Neutrophil (primary cell): ENCODE results near the gene LRMDA.

Source experiments
- H3K27ac ChIP-seq: fragments of 200-600 bp; sonication (generic); 2 replicates; pipeline ENCODE4 v1.5.1; 2016; ENCODE audit warnings: mild to moderate bottlenecking, moderate library complexity
- H3K27me3 ChIP-seq: fragments of 200-600 bp; sonication (generic); 2 replicates; pipeline ENCODE4 v1.6.0; 2016; ENCODE audit warnings: mild to moderate bottlenecking
- H3K36me3 ChIP-seq: fragments of 200-600 bp; sonication (generic); 2 replicates; pipeline ENCODE4 v1.5.1; 2017
- H3K4me1 ChIP-seq, 2 experiments: fragments of 200-600 bp in 1 of 2; sonication (generic) in 1 of 2; 1 replicate in 1 of 2; 2 replicates in 1 of 2; pipeline versions ENCODE4 v1.5.1 to v1.6.1; 2013 to 2016; ENCODE audit warnings: low read depth in 1 of 2, low read length in 1 of 2, mild to moderate bottlenecking in 1 of 2, moderate library complexity in 1 of 2; ENCODE audit not compliant: control insufficient read depth in 1 of 2, insufficient read depth in 1 of 2
- H3K4me3 ChIP-seq, 2 experiments: fragments of 200-600 bp in 1 of 2; sonication (generic) in 1 of 2; 1 replicate in 1 of 2; 2 replicates in 1 of 2; pipeline ENCODE4 v1.5.1; 2013 to 2016; ENCODE audit warnings: low read depth in 1 of 2, low read length in 1 of 2, mild to moderate bottlenecking in 1 of 2, moderate library complexity in 1 of 2
- H3K9me3 ChIP-seq: fragments of 200-600 bp; sonication (generic); 2 replicates; pipeline ENCODE4 v1.5.1; 2016
- TF ChIP-seq, protein P1 (sequence below): fragments of 200-600 bp; sonication (generic); IDR thresholded peaks from 2 replicates; pipeline ENCODE4 v1.5.1; 2016; ENCODE audit warnings: antibody characterized with exemption

Gene LRMDA

GRCh38 chr10:76405922-76406321 lies 974.5 kb downstream of the LRMDA start:
- H3K9me3 ChIP-seq: no peaks in the 10 kb centered on the region
- H3K27me3 ChIP-seq: no peaks in the 10 kb centered on the region
- no peaks in the 10 kb centered on the region for H3K36me3 ChIP-seq
- TF ChIP-seq, protein P1, sequence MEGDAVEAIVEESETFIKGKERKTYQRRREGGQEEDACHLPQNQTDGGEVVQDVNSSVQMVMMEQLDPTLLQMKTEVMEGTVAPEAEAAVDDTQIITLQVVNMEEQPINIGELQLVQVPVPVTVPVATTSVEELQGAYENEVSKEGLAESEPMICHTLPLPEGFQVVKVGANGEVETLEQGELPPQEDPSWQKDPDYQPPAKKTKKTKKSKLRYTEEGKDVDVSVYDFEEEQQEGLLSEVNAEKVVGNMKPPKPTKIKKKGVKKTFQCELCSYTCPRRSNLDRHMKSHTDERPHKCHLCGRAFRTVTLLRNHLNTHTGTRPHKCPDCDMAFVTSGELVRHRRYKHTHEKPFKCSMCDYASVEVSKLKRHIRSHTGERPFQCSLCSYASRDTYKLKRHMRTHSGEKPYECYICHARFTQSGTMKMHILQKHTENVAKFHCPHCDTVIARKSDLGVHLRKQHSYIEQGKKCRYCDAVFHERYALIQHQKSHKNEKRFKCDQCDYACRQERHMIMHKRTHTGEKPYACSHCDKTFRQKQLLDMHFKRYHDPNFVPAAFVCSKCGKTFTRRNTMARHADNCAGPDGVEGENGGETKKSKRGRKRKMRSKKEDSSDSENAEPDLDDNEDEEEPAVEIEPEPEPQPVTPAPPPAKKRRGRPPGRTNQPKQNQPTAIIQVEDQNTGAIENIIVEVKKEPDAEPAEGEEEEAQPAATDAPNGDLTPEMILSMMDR: no peak
- no peak overlapping the region for H3K27ac ChIP-seq
- no peaks in the 10 kb centered on the region for H3K4me1 ChIP-seq
- no peak overlapping the region for H3K4me3 ChIP-seq

DNA sequence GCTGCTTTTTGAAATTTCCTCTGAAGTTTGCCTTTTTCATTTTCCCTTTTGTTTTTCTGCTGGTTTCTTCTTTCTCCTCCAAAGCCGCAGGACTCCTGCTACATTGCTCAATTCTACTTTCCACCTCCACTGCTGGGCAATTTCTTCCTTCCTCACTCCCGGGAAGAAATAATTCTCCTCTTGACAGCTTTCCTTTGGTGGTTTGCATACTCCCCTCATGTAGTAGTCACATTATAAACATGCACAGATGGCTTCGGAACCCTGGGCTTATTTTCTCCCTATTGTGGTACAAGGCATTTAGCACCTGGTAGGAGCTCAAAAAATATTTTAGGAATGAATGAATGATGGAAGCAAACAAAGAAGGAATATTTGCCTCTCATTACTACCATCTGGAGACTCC lies 977.2 kb downstream of the LRMDA start:
- Histone ChIP-seq H3K27ac (no peak overlapping the region), H3K36me3 (no peaks in the 10 kb centered on the region), H3K4me3 (no peak overlapping the region), H3K4me1 (no peaks in the 10 kb centered on the region), H3K27me3 (no peaks in the 10 kb centered on the region), H3K9me3 (no peaks in the 10 kb centered on the region)
- TF ChIP-seq, protein P1: no peak

- TF ChIP-seq, protein P1: no peak
- Histone ChIP-seq H3K9me3 (no peaks in the 10 kb centered on the region), H3K27me3 (no peaks in the 10 kb centered on the region), H3K27ac (no peak overlapping the region), H3K4me1 (no peaks in the 10 kb centered on the region), H3K36me3 (no peaks in the 10 kb centered on the region), H3K4me3 (no peak overlapping the region)
Measured at GRCh38 chr10:76411729-76412435, 980.5 kb downstream of the LRMDA start.

DNA sequence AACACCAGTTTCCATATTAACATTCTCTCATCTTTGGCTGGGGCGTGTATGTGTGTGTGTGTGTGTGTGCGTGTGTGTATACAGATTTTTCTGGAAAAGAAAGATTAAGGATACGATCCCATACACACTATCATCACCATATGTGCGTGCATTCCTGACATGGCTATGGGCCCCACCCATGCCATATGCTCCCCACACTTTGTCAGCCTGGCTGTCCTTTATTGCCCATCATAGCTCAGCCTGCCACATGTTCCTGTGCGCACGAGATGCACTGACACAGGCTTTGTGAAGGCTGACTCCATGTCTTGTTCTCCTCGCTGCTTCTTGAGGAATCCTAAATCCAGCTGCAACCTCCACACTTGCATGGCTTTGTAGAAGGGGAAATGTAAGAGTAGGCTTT lies 984.1 kb downstream of the LRMDA start:
- no peak overlapping the region for H3K27ac ChIP-seq
- no peaks in the 10 kb centered on the region for H3K36me3 ChIP-seq
- H3K4me3 ChIP-seq: no peak overlapping the region
- no peaks in the 10 kb centered on the region for H3K27me3 ChIP-seq
- no peaks in the 10 kb centered on the region for H3K4me1 ChIP-seq
- no peaks in the 10 kb centered on the region for H3K9me3 ChIP-seq
- TF ChIP-seq, protein P1: no peak

- TF ChIP-seq, protein P1: no peak
- Histone ChIP-seq H3K4me3 (no peak overlapping the region), H3K27ac (no peak overlapping the region), H3K9me3 (no peaks in the 10 kb centered on the region), H3K4me1 (no peaks in the 10 kb centered on the region), H3K27me3 (no peaks in the 10 kb centered on the region), H3K36me3 (no peaks in the 10 kb centered on the region)
Measured at GRCh38 chr10:76416642-76417041, 985.2 kb downstream of the LRMDA start.
